ENCODE results near the gene BCAS3.
"Not testable (repeated sequence)": the region's sequence is repeated elsewhere in the genome, so short reads cannot be mapped to it uniquely, and the experiment has no call there.

BCAS3 gene

GRCh38 chr17:60677308-60678117, at the start of gene BCAS3:
Gene BCAS3, plus strand, starts transcription at chr17:60677851.
- peak; percentile 94 to 97 for ATAC-seq

DNA sequence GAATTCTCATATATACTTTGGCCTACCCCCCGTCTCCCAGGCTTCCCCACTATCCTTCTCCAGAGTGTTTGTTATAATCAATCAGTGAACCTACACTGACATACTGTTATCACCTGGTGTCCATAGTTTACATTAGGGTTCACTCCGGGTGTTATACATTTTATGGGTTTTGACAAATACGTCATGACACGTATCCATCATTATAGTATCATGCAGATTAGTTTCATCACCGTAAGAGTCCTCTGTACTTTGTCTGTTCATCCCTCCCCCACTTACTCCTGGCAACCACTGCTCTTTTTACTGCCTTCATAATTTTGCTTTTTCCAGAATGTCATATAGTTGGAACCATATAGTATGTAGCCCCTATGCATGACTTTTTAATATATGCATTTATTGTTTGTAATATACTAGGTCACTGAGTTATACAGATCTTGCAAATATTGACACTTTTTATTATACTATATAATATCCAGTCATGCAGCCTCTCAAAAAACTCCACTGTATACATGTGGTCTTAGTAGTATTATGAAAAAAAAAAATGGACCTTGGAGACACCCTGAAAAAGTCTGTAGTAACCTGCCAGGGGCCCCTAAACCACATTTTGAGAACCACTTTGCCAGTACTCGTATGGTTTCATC, 49.3 kb upstream of the BCAS3 start:
- ATAC-seq, result no peak

- ATAC-seq, result no peak
These were observed 48.5 kb upstream of the BCAS3 start for GRCh38 chr17:60629120-60629519.

DNA sequence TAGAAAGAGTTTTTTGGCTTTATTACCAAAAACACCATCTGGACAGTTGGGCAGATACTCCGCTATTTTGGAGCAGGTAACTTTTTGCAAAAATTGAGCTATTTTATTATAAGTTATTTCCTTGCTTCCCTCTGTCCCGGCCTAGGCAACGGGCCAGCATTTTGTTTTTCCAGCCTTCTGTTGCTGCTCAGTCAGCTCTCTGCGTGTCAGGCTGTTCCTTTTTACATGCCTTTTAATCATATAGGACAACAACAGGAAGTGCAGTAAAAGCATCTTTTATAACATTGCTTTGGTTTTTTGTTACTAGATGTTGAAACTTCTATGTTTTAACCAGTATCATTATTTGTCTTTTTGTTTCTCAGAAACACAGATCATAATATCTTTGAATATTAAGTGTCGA, 47.3 kb upstream of the BCAS3 start:
- no peak for ATAC-seq

- ATAC-seq, result no peak
These were observed 46.5 kb upstream of the BCAS3 start for GRCh38 chr17:60631119-60631518.

- ATAC-seq, result no peak
These were observed 40.0 kb upstream of the BCAS3 start for GRCh38 chr17:60637683-60638082.

- no peak for ATAC-seq
These were observed 38.7 kb upstream of the BCAS3 start for GRCh38 chr17:60639019-60639330.

- ATAC-seq, result no peak
These were observed 37.1 kb upstream of the BCAS3 start for GRCh38 chr17:60640503-60640902.

DNA sequence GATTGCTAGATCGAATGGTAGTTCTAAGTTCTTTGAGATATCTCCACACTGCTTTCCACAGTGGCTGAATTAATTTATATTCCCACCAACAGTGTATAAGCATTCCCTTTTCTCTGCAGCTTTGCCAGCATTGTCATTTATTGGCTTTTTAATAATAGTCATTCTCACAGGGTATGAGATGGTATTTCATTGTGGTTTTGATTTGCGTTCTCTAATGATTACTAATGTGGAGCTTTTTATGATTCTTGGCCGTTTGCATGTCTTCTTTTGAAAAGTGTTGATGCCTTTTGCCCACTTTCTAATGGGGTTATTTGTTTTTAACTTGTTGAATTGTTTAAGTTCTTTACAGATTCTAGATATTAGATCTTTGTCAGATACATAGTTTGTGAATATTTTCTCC, 36.5 kb upstream of the BCAS3 start:
- ATAC-seq, result no peak

- ATAC-seq, result peak; percentile 53 to 64
These were observed 35.8 kb upstream of the BCAS3 start for GRCh38 chr17:60641810-60642220.

DNA sequence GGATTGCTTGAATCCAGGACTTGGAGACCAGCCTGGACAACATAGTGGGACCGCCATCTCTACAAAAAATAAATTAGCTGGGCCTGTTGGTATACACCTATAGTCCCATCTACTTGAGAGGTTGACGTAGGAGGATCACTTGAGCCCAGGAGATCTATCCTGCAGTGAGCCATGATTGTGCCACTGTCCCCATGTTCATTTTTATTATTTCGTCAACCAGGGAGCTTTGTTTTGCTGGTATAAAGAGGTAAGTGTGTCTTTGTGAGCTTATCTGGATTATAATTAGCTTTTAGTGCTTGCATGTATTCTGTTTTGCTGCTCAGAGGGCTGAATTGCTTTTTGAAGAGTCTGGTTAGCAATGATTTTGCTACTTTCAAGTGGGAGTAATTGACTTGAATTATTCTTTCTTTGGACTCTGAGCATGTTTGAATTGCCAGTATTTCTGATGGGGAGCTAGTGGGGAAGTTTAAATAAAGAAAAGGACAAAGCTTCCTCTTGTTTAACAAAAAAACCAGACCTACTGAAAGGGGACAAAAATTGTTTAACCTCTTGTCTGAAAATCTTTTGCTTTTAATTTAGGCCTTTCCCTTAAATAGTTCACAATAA, 31.6 kb upstream of the BCAS3 start:
- no peak for ATAC-seq

DNA sequence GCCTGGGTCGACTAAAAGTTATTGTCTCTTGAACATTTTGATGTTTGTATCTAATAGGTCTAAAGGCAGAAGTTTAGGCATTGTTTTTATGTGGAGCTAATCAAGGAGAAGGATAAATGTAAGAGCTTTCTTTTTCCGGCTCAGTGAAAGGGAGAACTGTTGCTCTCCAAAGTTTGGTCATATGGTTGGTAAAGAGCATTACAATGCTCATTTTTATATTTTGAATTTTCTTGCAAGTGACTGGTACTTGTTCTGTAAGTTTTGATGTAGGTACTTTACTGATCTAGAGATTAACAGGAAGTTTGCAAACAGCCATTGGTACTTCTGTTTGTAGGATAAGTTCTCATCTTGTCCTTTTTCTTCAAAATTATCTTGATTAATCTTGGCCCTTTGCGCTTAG, 30.9 kb upstream of the BCAS3 start:
- ATAC-seq, result no peak

- ATAC-seq, result no peak
These were observed 29.9 kb upstream of the BCAS3 start for GRCh38 chr17:60647705-60648104.

DNA sequence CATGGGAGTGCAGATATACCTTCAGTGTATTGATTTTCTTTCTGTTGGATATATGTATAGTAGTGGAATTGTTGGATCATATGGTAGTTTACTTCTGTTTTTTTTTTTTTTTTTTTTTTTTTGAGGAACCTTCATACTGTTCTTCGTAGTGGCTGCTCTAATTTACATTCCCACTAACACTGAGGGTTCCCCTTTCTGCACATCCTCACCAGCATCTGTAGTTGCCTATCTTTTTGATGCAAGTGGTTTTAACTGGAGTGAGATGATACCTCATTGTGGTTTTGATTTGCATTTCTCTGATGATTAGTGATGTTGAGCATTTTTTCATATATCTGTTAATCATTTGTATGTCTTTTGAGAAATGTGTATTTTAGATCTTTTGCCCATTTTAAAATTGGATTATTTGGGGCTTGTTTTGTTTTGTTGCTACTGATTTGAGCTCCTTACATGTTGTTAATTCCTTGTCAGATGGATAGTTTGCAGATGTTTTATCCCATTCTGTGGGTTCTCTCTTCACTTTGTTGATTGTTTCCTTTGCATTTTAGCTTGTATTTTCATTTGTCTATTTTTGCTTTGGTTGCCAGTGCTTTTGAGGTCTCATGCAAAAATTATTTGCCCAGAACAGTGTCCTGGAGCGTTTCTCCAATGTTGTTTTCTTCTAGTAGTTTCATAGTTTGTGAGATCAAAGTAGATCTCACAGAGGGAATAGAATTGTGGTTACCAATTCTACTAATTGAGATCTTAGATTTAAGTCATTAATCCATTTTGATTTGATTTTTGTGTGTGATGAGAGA, 25.0 kb upstream of the BCAS3 start:
- ATAC-seq, result peak; percentile 73 to 90

- no peak for ATAC-seq
These were observed 24.1 kb upstream of the BCAS3 start for GRCh38 chr17:60653569-60653968.

DNA sequence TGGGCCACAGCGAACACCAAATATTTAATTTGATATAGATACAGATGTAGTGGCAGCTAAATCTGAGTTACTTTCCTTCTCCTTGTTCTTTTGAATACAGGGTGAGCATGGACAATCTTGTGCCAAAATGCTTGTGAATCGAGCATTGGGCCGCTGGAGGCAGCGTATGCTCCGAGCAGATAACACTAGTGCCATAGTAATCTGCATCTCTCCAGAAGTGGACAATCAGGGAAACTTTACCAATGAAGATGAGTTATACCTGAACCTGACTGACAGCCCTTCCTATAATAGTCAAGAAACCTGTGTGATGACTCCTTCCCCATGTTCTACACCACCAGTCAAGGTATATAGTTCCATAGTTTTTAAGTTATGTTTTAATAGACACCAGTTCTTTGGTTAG, 21.2 kb upstream of the BCAS3 start:
- ATAC-seq, result no peak

DNA sequence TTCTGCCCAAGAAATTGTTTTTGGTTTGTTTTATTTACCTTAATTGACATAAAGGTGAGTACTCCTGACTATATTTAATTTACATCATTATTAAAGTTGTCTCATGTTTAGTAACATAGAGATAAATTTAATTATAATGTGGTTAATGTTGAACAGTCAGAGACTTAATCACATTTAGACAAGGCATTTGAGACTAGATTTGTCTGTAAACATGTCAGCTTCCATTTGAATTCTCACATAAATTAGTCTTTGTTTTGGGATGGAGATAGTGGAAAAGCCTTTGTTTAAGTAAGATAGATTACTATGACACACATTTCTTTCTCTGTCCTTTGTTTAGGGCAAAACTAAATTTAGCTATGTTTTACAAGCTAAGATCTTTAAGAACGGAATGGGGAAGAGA, 18.5 kb upstream of the BCAS3 start:
- ATAC-seq, result no peak

DNA sequence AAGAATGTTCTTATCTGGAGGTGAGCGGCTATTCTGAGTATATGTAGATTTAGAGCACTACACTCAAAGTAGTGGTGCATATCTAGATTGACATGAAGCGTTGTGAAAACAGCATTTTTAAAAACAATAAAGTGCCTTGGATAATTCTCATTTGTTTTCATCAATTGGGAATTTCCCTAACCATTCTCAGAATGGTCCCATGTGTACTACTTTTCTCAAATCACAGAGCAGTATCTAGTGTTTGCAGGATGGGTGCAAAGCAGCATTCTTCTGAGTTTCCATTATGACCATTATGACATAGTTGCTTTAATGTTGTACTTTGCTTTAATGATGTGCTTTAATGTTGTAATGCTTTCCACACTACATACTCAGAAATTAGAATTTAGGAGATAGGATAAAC, 16.2 kb upstream of the BCAS3 start:
- no peak for ATAC-seq

DNA sequence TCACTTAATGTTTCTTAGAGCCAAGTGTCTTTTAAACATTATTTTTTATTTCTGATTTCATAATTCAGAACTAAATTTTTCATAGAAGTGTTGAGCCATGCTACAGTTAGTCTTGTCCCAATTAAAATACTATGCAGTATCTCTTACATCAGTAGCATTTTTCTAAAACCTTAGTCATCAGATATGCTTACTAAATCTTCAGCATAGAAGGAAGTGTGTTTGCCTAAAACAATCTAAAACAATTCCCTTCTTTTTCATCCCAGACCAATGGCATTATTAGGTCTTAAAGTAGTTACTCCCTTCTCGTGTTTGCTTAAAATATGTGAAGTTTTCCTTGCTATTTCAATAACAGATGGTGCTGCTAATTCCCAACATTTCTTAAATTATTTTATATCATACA, 13.6 kb upstream of the BCAS3 start:
- no peak for ATAC-seq

- ATAC-seq, result no peak
These were observed 12.0 kb upstream of the BCAS3 start for GRCh38 chr17:60665602-60666001.

GRCh38 chr17:60668741-60669140, 8.9 kb upstream of the BCAS3 start:
- not testable (repeated sequence) for ATAC-seq

DNA sequence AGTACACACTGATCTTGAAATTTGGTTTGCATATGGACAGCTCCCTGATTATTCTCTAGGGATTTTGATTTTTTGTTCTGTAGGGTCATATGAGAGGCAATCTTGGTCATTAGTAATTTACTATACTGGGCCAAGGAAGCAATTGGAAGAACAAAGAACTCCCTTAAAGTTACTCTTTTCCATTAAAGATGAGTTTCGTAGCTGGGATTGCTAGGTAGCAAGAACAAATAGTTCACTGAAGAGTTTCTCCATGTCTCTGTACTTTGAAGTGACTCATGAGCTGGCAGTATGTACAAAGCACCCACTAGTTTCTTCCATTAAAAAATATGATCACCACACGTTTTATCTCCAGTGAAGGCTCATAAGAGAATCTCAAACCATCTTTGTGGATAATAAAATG, 6.2 kb upstream of the BCAS3 start:
- no peak for ATAC-seq

- ATAC-seq, result not testable (repeated sequence)
These were observed 3.0 kb upstream of the BCAS3 start for GRCh38 chr17:60674637-60675036.

Measured in activated CD4-positive, CD25-positive, alpha-beta regulatory T cell treated with anti-CD3 and anti-CD28 coated beads, Interleukin-2, amount 50 U/mL, for 24 hours (primary cell).